SK-N-SH (cell line): Measurements from ENCODE around the gene CHD9. TPM values are rescaled to one million over a fixed set of nuclear protein-coding genes. Genes with fewer than 3 reads are reported as not detected.

ENCODE experiments used
- CTCF ChIA-PET: fragments of 300-600, 350-600 bp; formaldehyde crosslinking; extraction: SDS; loops from one replicate; lab custom pipeline; 2021; lab: Yijun Ruan, JAX
- POLR2A ChIA-PET: fragments of 350-600 bp; sonication (Branson Sonifier 250); formaldehyde crosslinking; extraction: SDS; loops from one replicate; lab custom pipeline; 2020; ENCODE audit warnings: antibody characterized with exemption, inconsistent platforms; lab: Yijun Ruan, JAX
- DNase-seq: peaks from one replicate; pipeline ENCODE4 v3.0.0; 2012
- H2AFZ ChIP-seq: fragments of 200-600 bp; sonication (generic); 2 replicates; pipeline ENCODE4 v1.8.1; 2016; ENCODE audit warnings: antibody characterized with exemption, mild to moderate bottlenecking, low read depth
- H3F3A ChIP-seq: fragments of 200-600 bp; sonication (generic); replicated peaks from 2 replicates; pipeline ENCODE3; 2016; ENCODE audit warnings: antibody characterized with exemption, mild to moderate bottlenecking; ENCODE audit not compliant: insufficient read depth
- H3K27ac ChIP-seq, 2 experiments: fragments of 200-500 bp in 1 of 2; fragments of 200-600 bp in 1 of 2; sonication (Bioruptor generic) in 1 of 2; sonication (generic), shearing (Covaris generic) in 1 of 2; 2 replicates each; pipeline versions ENCODE4 v1.5.1 to v1.6.1; 2014 to 2016; ENCODE audit warnings: low read depth in 2 of 2, inconsistent platforms in 1 of 2, low read length in 1 of 2, mild to moderate bottlenecking in 1 of 2, mixed read lengths in 1 of 2
- H3K27me3 ChIP-seq: fragments of 200-600 bp; sonication (generic), shearing (Covaris generic); 2 replicates; pipeline ENCODE4 v1.6.1; 2016; ENCODE audit warnings: mixed run types; ENCODE audit not compliant: insufficient read depth
- H3K36me3 ChIP-seq, 2 experiments: fragments of 200-500 bp in 1 of 2; fragments of 200-600 bp in 1 of 2; sonication (Bioruptor generic) in 1 of 2; sonication (generic) in 1 of 2; replicated peaks in 1 of 2; 2 replicates each; pipeline versions ENCODE3 to v1.5.1; 2014 to 2016; ENCODE audit warnings: low read length in 1 of 2, mild to moderate bottlenecking in 1 of 2; ENCODE audit not compliant: insufficient read depth in 2 of 2, control insufficient read depth in 1 of 2
- H3K4me1 ChIP-seq, 2 experiments: fragments of 200-500 bp in 1 of 2; fragments of 200-600 bp in 1 of 2; sonication (Bioruptor generic) in 1 of 2; sonication (generic), shearing (Covaris generic) in 1 of 2; 2 replicates each; pipeline versions ENCODE4 v1.5.1 to v1.6.1; 2014 to 2016; ENCODE audit warnings: low read depth in 1 of 2, low read length in 1 of 2, mixed run types in 1 of 2; ENCODE audit not compliant: insufficient read depth in 2 of 2, control insufficient read depth in 1 of 2
- H3K4me2 ChIP-seq: fragments of 200-600 bp; sonication (generic), shearing (Covaris generic); 2 replicates; pipeline ENCODE4 v1.6.1; 2017; ENCODE audit warnings: mixed run types
- H3K4me3 ChIP-seq, 2 experiments: fragments of 200-500 bp in 1 of 2; fragments of 200-600 bp in 1 of 2; sonication (Bioruptor generic) in 1 of 2; sonication (generic), shearing (Covaris generic) in 1 of 2; 2 replicates each; pipeline versions ENCODE4 v1.5.1 to v1.8.1; 2014 to 2016; ENCODE audit warnings: low read depth in 2 of 2, inconsistent platforms in 1 of 2, low read length in 1 of 2, mild to moderate bottlenecking in 1 of 2, mixed read lengths in 1 of 2, moderate library complexity in 1 of 2
- H3K79me2 ChIP-seq: fragments of 200-600 bp; sonication (generic); 2 replicates; pipeline ENCODE4 v1.8.1; 2017; ENCODE audit warnings: mild to moderate bottlenecking; ENCODE audit not compliant: insufficient read depth
- H3K9ac ChIP-seq: fragments of 200-600 bp; sonication (generic); 2 replicates; pipeline ENCODE4 v1.6.1; 2017; ENCODE audit warnings: mixed run types
- H3K9me2 ChIP-seq: fragments of 200-600 bp; sonication (generic); 2 replicates; pipeline ENCODE4 v1.6.1; 2017; ENCODE audit warnings: mixed run types
- H3K9me3 ChIP-seq: fragments of 200-600 bp; sonication (generic); 2 replicates; pipeline ENCODE4 v1.6.1; 2017; ENCODE audit warnings: mixed run types, mild to moderate bottlenecking, moderate library complexity
- H4K20me1 ChIP-seq: fragments of 200-600 bp; sonication (generic); 2 replicates; pipeline ENCODE4 v1.6.1; 2017; ENCODE audit warnings: mild to moderate bottlenecking, mixed run types; ENCODE audit not compliant: insufficient read depth
- CHD2 ChIP-seq: fragments of 150-350 bp; IDR thresholded peaks from 2 replicates; pipeline ENCODE4 v1.6.1; 2018; ENCODE audit warnings: low read length; ENCODE audit not compliant: partially characterized antibody
- CTCF ChIP-seq: fragments of 200-600 bp; sonication (generic); IDR thresholded peaks from 2 replicates; pipeline ENCODE4 v1.6.1; 2017; ENCODE audit warnings: antibody characterized with exemption, mild to moderate bottlenecking, moderate library complexity
- EP300 ChIP-seq, 2 experiments: IDR thresholded peaks; 2 replicates each; pipeline versions ENCODE4 v1.4.0 to v1.6.1; 2012; ENCODE audit warnings: borderline replicate concordance in 1 of 2, low read depth in 1 of 2, low read length in 1 of 2
- EZH2phosphoT487 ChIP-seq: fragments of 200-600 bp; sonication (generic); IDR thresholded peaks from 2 replicates; pipeline ENCODE4 v1.6.1; 2017; ENCODE audit warnings: low read depth, mixed run types, mild to moderate bottlenecking, antibody characterized with exemption, moderate library complexity, borderline replicate concordance
- FOXJ3 ChIP-seq: sonication (generic); formaldehyde crosslinking; IDR thresholded peaks from 2 replicates; pipeline ENCODE4 v1.5.1; 2020; ENCODE audit warnings: mild to moderate bottlenecking, missing genetic modification reagents
- GABPA ChIP-seq: IDR thresholded peaks from 2 replicates; pipeline ENCODE4 v1.4.0; 2012; ENCODE audit warnings: low read depth, mild to moderate bottlenecking
- IRF3 ChIP-seq: fragments of 150-350 bp; IDR thresholded peaks from 2 replicates; pipeline ENCODE4 v1.6.1; 2016; ENCODE audit warnings: mild to moderate bottlenecking, low read depth, low read length
- JUND ChIP-seq: IDR thresholded peaks from 2 replicates; pipeline ENCODE4 v1.4.0; 2012
- MAX ChIP-seq: IDR thresholded peaks from 2 replicates; pipeline ENCODE4 v1.4.0; 2012; ENCODE audit warnings: low read depth
- NFIC ChIP-seq: IDR thresholded peaks from 2 replicates; pipeline ENCODE4 v1.4.0; 2012; ENCODE audit warnings: borderline replicate concordance
- NRF1 ChIP-seq: IDR thresholded peaks from 2 replicates; pipeline ENCODE4 v1.6.1; 2012; ENCODE audit warnings: low read depth, mild to moderate bottlenecking, low read length
- POLR2AphosphoS5 ChIP-seq: IDR thresholded peaks from 2 replicates; pipeline ENCODE4 v1.6.1; 2012; ENCODE audit warnings: low read depth, low read length
- RCOR1 ChIP-seq: fragments of 150-350 bp; IDR thresholded peaks from 2 replicates; pipeline ENCODE4 v1.6.1; 2017; ENCODE audit warnings: antibody characterized with exemption, low read length
- REST ChIP-seq: IDR thresholded peaks from 2 replicates; pipeline ENCODE4 v1.6.1; 2012; ENCODE audit warnings: mild to moderate bottlenecking, low read depth, low read length, moderate library complexity
- RXRA ChIP-seq: IDR thresholded peaks from 2 replicates; pipeline ENCODE4 v1.4.0; 2012; ENCODE audit warnings: low read depth, mild to moderate bottlenecking, borderline replicate concordance
- SIN3A ChIP-seq: IDR thresholded peaks from 2 replicates; pipeline ENCODE4 v1.6.1; 2012; ENCODE audit warnings: low read depth, mild to moderate bottlenecking, low read length, moderate library complexity, borderline replicate concordance
- TEAD4 ChIP-seq: IDR thresholded peaks from 2 replicates; pipeline ENCODE4 v1.4.0; 2012; ENCODE audit warnings: mild to moderate bottlenecking, borderline replicate concordance; ENCODE audit not compliant: insufficient read depth
- USF2 ChIP-seq: fragments of 150-350 bp; IDR thresholded peaks from 2 replicates; pipeline ENCODE4 v1.6.1; 2017; ENCODE audit warnings: antibody characterized with exemption, low read length, low read depth, borderline replicate concordance
- YY1 ChIP-seq: IDR thresholded peaks from 2 replicates; pipeline ENCODE4 v1.4.0; 2012; ENCODE audit warnings: low read depth, mild to moderate bottlenecking
- polyA plus RNA-seq, 3 experiments: library from polyadenylated mRNA; depleted of rRNA; stranded (reverse); fragments of >200 nt; gene quantifications; 2 replicates each; pipeline ENCODE4 v1.2.3, GENCODE V29; 2012
- TF ChIP-seq, protein P1 (sequence below): IDR thresholded peaks from 2 replicates; pipeline ENCODE4 v1.4.0; 2012; ENCODE audit warnings: low read depth, borderline replicate concordance

The CHD9 gene
- polyA plus RNA-seq, 1 of the 3 experiments (the other 2 are of a cell fraction): 6.2 TPM

DNA sequence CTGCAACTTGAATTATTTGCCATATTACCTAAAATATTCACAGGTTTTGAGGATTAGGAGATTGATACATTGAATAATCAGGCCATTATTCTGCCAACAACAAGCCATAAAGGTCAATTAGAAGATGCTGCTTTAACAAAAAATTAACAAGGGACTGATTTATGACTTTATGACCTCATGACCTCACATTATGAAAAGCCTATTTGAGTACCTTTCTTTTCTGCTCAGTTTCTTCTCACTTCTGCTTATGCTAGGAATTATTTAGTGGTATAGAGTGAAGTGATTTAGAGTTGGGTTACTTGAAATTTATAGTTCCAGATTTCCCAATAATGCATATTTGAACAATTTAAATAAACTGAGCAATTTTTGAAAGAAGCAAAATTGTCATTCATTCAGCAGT, 121.6 kb downstream of the CHD9 start:
- H3K9me2 ChIP-seq: no peaks in the 10 kb centered on the region
- H3K27ac ChIP-seq: no peak overlapping the region
- no peak for DNase-seq
- H3K9ac ChIP-seq: no peak overlapping the region
- H3K4me2 ChIP-seq: no peak overlapping the region
- POLR2A ChIA-PET: no interaction called here
- H2AFZ ChIP-seq: no peak overlapping the region
- CTCF ChIA-PET: interaction anchor here (1.7 kb wide), 1 partner anchor 122 kb away, joined by 5 read pairs; the partner anchor contains the start of gene CHD9
- H3F3A ChIP-seq: no peaks in the 10 kb centered on the region
- peaks cover 0 to 2% of the 10 kb centered on the region in 2 experiments; a peak in 1 of 4 replicates for H3K4me1 ChIP-seq
- H3K36me3 ChIP-seq: peaks cover 0 to 49% of the 10 kb centered on the region in 2 experiments
- TF ChIP-seq CTCF (no peak), JUND (no peak), RCOR1 (no peak), RXRA (no peak), MAX (no peak), EP300 (IDR thresholded peaks at IDR 0.05; ENCODE audit: borderline replicate concordance in 1 of 2, low read depth in 1 of 2, low read length in 1 of 2) (no peak), IRF3 (no peak), USF2 (no peak), GABPA (no peak), NFIC (no peak), TEAD4 (no peak), POLR2AphosphoS5 (no peak), FOXJ3 (CRISPR knock-in tag) (no peak), EZH2phosphoT487 (no peak), NRF1 (no peak), YY1 (no peak), CHD2 (no peak), REST (no peak), SIN3A (no peak)
- TF ChIP-seq, protein P1, sequence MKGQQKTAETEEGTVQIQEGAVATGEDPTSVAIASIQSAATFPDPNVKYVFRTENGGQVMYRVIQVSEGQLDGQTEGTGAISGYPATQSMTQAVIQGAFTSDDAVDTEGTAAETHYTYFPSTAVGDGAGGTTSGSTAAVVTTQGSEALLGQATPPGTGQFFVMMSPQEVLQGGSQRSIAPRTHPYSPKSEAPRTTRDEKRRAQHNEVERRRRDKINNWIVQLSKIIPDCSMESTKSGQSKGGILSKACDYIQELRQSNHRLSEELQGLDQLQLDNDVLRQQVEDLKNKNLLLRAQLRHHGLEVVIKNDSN: no peak
- H3K27me3 ChIP-seq: no peaks in the 10 kb centered on the region
- H3K79me2 ChIP-seq: peaks cover 81% of the 10 kb centered on the region
- H3K9me3 ChIP-seq: no peaks in the 10 kb centered on the region
- H3K4me3 ChIP-seq: no peak overlapping the region
- H4K20me1 ChIP-seq: peaks cover 12% of the 10 kb centered on the region; the same call in 1 of the 2 replicates
